T-helper 1 cell treated with Interleukin-12 subunit alpha and Interleukin-12 subunit beta and Interleukin-4 antibody, amounts not matched to agents 30 μg/mL and 1 μg/mL, for 36 hours (primary cell): ENCODE data around the gene MYH7B.
A peak's percentile ranks its signal among the peaks of the same experiment; 100 is the strongest.

Source experiments
- H3K27ac Mint-ChIP-seq: one replicate; pipeline ENCODE4 v1.8.0; 2021; ENCODE audit warnings: mild to moderate bottlenecking, mixed read lengths
- H3K27me3 Mint-ChIP-seq: one replicate; pipeline ENCODE4 v1.8.0; 2021; ENCODE audit warnings: low read depth, mixed read lengths
- H3K36me3 Mint-ChIP-seq: one replicate; pipeline ENCODE4 v1.8.0; 2021; ENCODE audit warnings: low read depth, mixed read lengths
- H3K4me1 Mint-ChIP-seq: one replicate; pipeline ENCODE4 v1.8.0; 2021; ENCODE audit warnings: low read depth, mixed read lengths
- H3K4me3 Mint-ChIP-seq: one replicate; pipeline ENCODE4 v1.8.0; 2021; ENCODE audit warnings: mild to moderate bottlenecking, moderate library complexity, mixed read lengths
- H3K9me3 Mint-ChIP-seq: one replicate; pipeline ENCODE4 v1.8.0; 2021; ENCODE audit warnings: mixed read lengths

MYH7B gene

DNA sequence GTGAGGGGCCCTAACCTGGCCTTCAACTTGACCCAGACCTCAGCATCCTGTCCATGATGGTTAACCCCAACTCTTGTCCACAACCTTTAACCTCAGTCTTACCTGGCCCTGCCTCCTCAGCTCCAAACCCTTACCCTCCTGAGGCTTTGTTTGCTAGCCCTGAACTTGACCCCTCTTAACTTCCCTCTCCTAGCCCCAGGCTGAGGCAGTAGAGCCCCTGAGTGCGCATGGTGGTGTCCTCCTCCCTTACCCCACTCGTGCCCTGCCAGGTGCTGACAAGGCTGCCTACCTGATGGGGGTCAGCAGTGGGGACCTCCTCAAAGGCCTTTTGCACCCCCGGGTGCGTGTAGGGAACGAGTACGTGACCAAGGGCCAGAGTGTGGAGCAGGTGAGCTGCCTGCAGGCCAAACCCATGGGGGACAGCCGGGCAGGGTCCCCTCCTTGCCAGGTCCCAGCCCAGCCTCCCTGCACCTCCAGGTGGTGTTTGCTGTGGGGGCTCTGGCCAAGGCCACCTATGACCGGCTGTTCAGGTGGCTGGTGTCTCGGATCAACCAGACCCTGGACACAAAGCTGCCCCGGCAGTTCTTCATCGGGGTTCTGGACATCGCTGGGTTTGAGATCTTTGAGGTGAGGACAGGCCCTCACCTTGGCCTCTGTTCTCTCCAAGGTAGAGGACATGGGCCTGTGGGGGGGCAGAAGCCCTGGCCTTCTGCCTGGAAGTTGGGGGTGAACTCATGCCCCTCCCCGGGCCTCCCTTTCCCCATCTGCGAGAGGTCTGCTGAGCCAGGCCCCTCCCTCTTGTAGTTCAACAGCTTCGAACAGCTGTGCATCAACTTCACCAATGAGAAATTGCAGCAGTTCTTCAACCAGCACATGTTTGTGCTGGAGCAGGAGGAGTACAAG is 31.9 kb downstream of the MYH7B start:
- H3K9me3 Mint-ChIP-seq, result no peaks in the 10 kb centered on the region

DNA sequence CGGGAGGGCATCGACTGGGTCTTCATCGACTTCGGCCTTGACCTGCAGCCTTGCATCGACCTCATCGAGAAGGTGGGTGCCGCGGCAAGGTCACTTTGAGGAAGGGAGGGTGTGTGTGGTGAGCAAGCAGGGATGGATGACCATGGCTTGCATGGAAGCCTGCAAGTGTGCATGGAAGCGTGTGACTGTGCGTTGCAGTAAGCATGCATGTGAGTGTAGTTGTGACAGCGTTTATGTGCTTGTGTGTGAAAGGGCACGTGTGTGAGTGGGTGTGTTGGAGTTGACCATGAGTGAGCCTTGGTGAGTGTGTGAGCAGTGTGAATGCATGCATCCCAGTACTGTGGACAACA is 32.5 kb downstream of the MYH7B start:
- Mint-ChIP-seq H3K9me3 (no peaks in the 10 kb centered on the region), H3K36me3 (peaks cover 3% of the 10 kb centered on the region), H3K27me3 (peaks cover 6% of the 10 kb centered on the region), H3K27ac (no peak overlapping the region), H3K4me3 (no peak overlapping the region), H3K4me1 (peaks cover 4% of the 10 kb centered on the region)

More for the DNA sequence above, 31.9 kb downstream of the MYH7B start:
- Mint-ChIP-seq H3K27ac (no peak overlapping the region), H3K27me3 (peaks cover 7% of the 10 kb centered on the region), H3K4me1 (peaks cover 4% of the 10 kb centered on the region), H3K4me3 (no peak overlapping the region), H3K36me3 (peaks cover 3% of the 10 kb centered on the region)

DNA sequence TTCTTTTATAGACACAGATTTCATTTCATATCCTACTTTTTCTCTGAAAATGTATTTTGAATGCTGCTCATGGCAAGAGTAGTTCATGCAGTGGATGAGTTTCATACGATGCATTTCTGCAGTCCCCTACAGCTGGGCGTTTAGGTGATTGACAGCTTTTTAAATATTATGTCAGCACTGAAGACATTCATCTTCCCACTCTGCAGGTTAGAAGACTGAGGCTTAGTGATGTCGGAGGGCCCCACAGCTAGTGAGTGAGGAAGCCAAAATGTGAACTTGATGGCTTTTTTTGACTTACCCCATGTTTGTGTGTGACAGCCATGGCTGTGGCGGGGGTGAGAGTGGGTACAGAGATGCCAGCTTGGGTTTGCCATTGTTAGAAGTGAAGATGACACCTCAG is 33.5 kb downstream of the MYH7B start:
- peak overlapping the region; percentile 15 for H3K27ac Mint-ChIP-seq
- peaks cover 4% of the 10 kb centered on the region for H3K27me3 Mint-ChIP-seq
- H3K4me3 Mint-ChIP-seq, result no peak overlapping the region
- H3K36me3 Mint-ChIP-seq, result peaks cover 3% of the 10 kb centered on the region
- peaks cover 2% of the 10 kb centered on the region for H3K4me1 Mint-ChIP-seq
- no peaks in the 10 kb centered on the region for H3K9me3 Mint-ChIP-seq

DNA sequence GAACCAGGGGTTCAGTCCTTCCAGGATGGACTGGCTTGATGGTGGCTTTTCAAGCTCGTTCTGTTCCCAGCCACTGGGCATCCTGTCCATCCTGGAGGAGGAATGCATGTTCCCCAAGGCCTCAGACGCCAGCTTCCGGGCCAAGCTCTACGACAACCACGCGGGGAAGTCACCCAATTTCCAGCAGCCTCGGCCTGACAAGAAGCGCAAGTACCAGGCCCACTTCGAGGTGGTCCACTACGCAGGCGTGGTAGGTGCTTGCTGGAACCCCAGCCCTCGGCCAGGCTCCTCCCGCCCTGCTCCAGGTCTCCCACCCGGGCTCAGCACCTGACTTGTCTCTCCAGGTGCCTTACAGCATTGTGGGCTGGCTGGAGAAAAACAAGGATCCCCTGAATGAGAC is 34.0 kb downstream of the MYH7B start:
- no peak overlapping the region for H3K27ac Mint-ChIP-seq
- peaks cover 4% of the 10 kb centered on the region for H3K27me3 Mint-ChIP-seq
- peaks cover 3% of the 10 kb centered on the region for H3K36me3 Mint-ChIP-seq
- H3K9me3 Mint-ChIP-seq, result no peaks in the 10 kb centered on the region
- H3K4me1 Mint-ChIP-seq, result peaks cover 2% of the 10 kb centered on the region
- no peak overlapping the region for H3K4me3 Mint-ChIP-seq

DNA sequence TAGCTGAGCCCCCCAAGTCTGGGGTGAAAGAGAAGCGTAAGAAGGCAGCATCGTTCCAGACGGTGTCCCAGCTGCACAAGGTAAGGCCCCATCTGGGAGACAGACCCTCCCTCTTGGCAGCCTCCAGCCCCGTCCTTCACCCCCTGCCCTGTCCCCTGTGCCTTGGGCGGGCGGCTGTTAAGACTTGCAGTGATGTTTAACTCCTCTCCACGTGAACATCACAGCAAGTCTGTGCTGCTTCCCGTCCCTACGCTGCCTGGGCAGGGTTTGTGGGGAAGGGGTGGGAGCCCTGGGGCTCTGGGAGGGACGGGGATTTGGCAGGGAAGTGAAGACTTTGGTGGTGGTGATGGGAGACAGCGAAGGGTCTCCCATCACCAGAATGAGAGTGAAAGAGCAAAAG is 34.6 kb downstream of the MYH7B start:
- Mint-ChIP-seq H3K27ac (no peak overlapping the region), H3K4me1 (peaks cover under 1% of the 10 kb centered on the region), H3K36me3 (peaks cover 3% of the 10 kb centered on the region), H3K27me3 (peaks cover 1% of the 10 kb centered on the region), H3K4me3 (no peak overlapping the region), H3K9me3 (no peaks in the 10 kb centered on the region)

DNA sequence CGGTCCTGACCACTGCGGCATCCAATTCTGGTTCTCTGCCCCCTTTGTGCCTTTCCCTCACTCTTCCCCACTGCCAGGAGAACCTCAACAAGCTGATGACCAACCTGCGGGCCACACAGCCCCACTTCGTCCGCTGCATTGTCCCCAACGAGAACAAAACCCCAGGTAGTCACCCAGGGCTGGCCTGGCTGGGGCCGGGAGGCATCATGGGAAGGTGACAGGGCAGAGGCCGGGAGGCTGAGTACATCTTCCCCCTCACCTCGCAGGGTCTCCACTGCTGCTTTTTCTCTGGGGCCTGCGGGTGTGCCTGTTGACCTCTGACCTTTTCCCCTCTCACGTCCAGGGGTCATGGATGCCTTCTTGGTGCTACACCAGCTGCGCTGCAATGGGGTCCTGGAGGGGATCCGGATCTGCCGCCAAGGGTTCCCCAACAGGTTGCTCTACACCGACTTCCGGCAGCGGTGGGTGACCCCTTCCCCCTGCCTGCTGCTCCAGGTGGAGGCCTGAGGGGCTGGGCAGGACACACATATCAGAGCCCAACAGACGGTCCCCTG is 35.1 kb downstream of the MYH7B start:
- Mint-ChIP-seq H3K4me3 (no peak overlapping the region), H3K36me3 (peaks cover 3% of the 10 kb centered on the region), H3K9me3 (no peaks in the 10 kb centered on the region), H3K27ac (no peak overlapping the region), H3K4me1 (no peaks in the 10 kb centered on the region), H3K27me3 (no peaks in the 10 kb centered on the region)

DNA sequence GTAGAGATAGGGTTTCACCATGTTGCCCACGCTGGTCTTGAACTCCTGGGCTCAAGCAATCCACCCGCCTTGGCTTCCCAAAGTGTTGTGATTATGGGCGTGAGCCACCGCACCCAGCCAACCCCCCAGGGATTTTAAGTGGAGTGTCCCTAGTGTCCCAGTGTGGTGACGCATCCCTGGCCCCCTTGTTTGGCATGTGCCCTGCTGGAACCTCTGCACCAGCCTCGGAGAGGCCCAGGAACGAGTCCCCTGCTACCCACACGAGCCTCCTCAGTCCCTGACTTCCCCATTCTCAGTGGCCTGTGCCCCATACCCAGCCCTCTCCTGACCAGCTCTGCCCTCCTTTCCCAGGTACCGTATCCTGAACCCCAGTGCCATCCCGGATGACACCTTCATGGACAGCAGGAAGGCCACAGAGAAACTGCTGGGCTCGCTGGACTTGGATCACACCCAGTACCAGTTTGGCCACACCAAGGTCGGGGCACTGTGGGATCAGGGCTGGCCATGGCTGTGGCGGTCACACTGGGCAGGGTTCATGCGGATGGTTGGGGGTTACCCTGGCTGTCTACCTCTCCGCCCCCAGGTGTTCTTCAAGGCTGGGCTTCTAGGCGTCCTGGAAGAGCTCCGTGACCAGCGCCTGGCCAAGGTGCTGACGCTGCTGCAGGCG is 37.2 kb downstream of the MYH7B start:
- Mint-ChIP-seq H3K4me1 (no peaks in the 10 kb centered on the region), H3K4me3 (no peak overlapping the region), H3K27me3 (no peaks in the 10 kb centered on the region), H3K36me3 (peaks cover 10% of the 10 kb centered on the region), H3K27ac (no peak overlapping the region), H3K9me3 (no peaks in the 10 kb centered on the region)

DNA sequence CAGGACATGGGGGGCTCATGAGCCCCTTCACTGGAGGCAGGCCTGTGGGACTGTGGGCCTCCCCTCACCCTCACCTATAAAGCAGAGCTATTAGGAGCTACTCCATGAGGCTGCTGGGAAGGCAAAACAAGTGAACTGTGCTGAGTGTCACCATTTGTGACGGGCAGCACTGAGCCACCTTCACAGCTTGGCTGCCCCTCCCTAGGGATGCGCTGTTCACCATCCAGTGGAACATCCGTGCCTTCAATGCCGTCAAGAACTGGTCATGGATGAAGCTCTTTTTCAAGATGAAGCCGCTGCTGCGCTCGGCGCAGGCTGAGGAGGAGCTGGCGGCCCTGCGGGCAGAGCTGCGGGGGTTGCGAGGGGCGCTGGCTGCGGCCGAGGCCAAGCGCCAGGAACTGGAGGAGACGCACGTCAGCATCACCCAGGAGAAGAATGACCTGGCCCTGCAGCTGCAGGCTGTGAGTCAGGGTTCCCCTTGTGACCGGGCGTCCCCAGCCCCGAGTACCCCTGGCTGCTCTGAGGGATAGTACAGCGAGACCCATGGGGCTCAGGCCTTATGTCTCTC is 38.4 kb downstream of the MYH7B start:
- no peaks in the 10 kb centered on the region for H3K27me3 Mint-ChIP-seq
- no peaks in the 10 kb centered on the region for H3K4me1 Mint-ChIP-seq
- H3K9me3 Mint-ChIP-seq, result no peaks in the 10 kb centered on the region
- H3K4me3 Mint-ChIP-seq, result no peak overlapping the region
- H3K27ac Mint-ChIP-seq, result no peak overlapping the region
- H3K36me3 Mint-ChIP-seq, result peaks cover 14% of the 10 kb centered on the region

DNA sequence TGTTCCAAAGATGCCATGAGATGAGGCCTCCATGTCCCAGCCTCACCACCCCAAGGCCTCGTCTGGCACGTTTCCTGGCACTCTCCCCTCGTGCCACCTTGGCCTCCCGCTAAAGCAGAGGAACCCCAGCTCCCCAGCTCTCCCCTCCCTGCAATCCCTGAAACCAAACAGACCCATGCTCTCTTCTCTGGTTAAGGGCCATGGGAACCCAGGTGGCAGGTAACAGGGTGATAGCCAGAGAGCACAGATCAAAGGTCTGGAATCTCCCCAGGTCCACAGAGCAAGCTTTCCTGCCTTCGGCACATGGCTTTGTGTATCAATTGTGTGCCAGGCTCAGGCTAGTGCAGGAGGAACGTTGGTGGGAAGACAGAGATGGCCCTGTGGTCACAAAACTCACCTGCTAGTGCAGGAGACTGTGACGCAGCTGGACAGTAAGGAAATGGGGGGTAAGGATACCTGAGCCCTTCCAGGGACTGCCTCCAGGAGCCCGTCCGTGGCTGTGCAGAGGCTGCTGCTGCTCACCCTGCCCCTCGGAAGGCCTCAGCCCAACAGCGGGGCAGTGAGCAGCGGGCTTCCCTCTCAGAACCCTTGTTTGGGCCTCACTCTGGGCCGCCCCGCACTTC is 39.0 kb downstream of the MYH7B start:
- H3K9me3 Mint-ChIP-seq, result no peaks in the 10 kb centered on the region
- H3K4me1 Mint-ChIP-seq, result no peaks in the 10 kb centered on the region
- H3K27me3 Mint-ChIP-seq, result no peaks in the 10 kb centered on the region
- peaks cover 15% of the 10 kb centered on the region for H3K36me3 Mint-ChIP-seq
- H3K4me3 Mint-ChIP-seq, result no peak overlapping the region
- peak overlapping the region; percentile 57 for H3K27ac Mint-ChIP-seq

DNA sequence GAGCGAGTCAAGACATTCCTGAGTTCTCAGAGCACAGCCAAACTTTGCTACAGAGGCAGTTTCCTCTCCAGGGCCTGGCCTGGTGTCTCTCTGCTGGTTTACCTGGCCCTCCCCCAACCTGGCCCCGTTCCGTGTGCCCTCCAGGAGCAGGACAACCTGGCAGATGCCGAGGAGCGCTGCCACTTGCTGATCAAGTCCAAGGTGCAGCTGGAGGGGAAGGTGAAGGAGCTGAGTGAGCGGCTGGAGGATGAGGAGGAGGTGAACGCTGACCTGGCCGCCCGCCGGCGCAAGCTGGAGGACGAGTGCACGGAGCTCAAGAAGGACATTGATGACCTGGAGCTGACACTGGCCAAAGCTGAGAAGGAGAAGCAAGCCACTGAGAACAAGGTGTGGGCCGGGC is 39.5 kb downstream of the MYH7B start:
- H3K27me3 Mint-ChIP-seq, result no peaks in the 10 kb centered on the region
- peak overlapping the region; percentile 57 for H3K27ac Mint-ChIP-seq
- H3K4me1 Mint-ChIP-seq, result no peaks in the 10 kb centered on the region
- H3K9me3 Mint-ChIP-seq, result no peaks in the 10 kb centered on the region
- peaks cover 15% of the 10 kb centered on the region for H3K36me3 Mint-ChIP-seq
- H3K4me3 Mint-ChIP-seq, result no peak overlapping the region

DNA sequence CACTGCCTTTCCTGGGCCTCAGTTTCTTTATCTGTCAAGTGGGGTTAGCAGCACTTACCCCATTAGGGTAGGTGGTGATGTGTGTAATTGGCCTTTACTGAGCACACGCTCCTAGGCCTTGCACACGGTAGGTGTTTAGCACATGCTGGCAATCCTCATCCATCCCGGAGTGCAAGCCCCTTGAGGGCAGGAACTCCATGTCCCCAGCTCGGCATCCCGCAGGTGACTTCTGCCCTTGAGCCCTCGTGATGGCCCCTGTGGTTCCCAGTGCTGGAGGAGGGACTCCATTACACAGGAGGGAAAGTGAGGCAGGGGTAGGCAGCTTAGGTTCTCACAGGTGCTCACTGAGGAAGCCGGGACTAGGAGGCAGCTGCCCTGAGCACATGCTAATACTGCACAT is 40.0 kb downstream of the MYH7B start:
- Mint-ChIP-seq H3K4me1 (no peaks in the 10 kb centered on the region), H3K36me3 (peaks cover 15% of the 10 kb centered on the region), H3K9me3 (no peaks in the 10 kb centered on the region), H3K27ac (no peak overlapping the region), H3K27me3 (no peaks in the 10 kb centered on the region), H3K4me3 (no peak overlapping the region)

DNA sequence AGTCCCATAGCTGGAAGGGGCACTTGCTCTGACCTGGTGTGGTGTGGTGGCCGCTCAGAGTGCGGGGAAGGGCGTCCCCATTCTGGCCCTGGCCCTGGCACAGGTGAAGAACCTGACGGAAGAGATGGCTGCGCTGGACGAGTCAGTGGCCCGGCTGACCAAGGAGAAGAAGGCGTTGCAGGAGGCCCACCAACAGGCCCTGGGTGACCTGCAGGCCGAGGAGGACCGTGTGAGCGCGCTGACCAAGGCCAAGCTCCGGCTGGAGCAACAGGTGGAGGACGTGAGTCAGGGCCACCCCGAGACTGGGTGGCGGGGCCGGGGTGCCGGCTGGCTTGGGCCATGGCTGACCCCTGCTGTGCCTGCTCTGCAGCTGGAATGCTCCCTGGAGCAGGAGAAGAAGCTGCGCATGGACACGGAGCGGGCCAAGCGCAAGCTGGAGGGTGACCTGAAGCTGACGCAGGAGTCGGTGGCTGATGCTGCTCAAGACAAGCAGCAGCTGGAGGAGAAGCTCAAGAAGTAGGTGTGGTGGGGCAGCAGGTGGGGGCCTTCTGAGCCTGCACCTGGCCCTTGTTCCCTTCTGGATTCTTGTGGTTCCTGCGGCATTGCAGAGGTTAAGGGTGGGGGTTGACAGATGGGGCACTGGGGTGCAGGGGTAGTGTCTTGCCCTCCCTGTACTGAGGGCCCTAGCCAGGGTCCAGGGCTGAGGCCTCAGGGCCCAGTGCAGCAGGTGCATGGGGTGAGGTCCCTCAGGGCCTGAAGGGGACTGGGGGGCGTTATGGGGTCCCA is 40.8 kb downstream of the MYH7B start:
- Mint-ChIP-seq H3K4me1 (no peaks in the 10 kb centered on the region), H3K36me3 (peaks cover 16% of the 10 kb centered on the region), H3K27me3 (no peaks in the 10 kb centered on the region), H3K27ac (no peak overlapping the region), H3K4me3 (no peak overlapping the region), H3K9me3 (no peaks in the 10 kb centered on the region)

DNA sequence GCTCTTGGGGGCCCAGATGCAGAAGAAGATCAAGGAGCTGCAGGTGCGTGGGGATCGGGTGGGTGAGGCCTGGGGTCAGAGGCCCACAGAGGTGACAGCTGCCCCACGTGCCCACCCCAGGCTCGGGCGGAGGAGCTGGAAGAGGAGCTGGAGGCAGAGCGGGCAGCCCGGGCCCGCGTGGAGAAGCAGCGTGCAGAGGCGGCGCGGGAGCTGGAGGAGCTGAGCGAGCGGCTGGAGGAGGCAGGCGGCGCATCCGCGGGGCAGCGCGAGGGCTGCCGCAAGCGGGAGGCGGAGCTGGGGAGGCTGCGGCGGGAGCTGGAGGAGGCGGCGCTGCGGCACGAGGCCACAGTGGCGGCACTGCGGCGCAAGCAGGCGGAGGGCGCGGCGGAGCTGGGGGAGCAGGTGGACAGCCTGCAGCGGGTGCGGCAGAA is 41.5 kb downstream of the MYH7B start:
- Mint-ChIP-seq H3K27me3 (no peaks in the 10 kb centered on the region), H3K27ac (no peak overlapping the region), H3K9me3 (no peaks in the 10 kb centered on the region), H3K4me3 (no peak overlapping the region), H3K4me1 (no peaks in the 10 kb centered on the region), H3K36me3 (peaks cover 16% of the 10 kb centered on the region)

DNA sequence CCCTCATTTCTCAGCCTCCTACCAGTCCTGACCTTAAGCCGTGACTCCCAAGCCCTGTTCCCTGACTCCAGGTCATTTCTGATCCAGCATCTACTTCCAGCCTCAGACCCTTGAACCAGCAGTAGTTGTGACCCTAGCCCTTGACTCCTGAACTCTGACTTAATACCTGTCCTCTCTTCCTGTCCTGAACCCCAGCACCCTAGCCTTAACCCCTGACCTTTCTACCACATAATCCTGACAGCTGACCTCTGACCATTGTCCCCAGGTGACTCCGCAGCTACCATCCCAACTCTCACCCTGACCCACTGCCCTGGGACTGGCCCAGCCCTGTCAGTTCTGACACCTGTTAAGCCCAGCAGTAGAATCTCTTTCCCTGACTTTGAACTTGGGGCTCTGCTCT is 42.1 kb downstream of the MYH7B start:
- H3K27ac Mint-ChIP-seq, result no peak overlapping the region
- no peaks in the 10 kb centered on the region for H3K9me3 Mint-ChIP-seq
- H3K36me3 Mint-ChIP-seq, result peaks cover 16% of the 10 kb centered on the region
- H3K4me3 Mint-ChIP-seq, result no peak overlapping the region
- no peaks in the 10 kb centered on the region for H3K27me3 Mint-ChIP-seq
- H3K4me1 Mint-ChIP-seq, result no peaks in the 10 kb centered on the region
